ENCODE data around the gene RTN4RL1.

- TF ChIP-seq SIN3A (IDR thresholded peaks at IDR 0.05; ENCODE audit: borderline replicate concordance, insufficient read depth, low read depth, low read length) = no peak
- no peak for TF ChIP-seq POLR2AphosphoS5 (IDR thresholded peaks at IDR 0.05; ENCODE audit: low read depth, low read length)
Observed at GRCh38 chr17:1967213-1967612, 57.9 kb downstream of the RTN4RL1 start.

Measured in Panc1 (cell line).